Thyroid gland (tissue), 4 donors: Measurements from ENCODE around the gene TIMP4.

Source experiments
- CTCF ChIP-seq, 6 experiments: fragments of 200-600 bp in 3 of 6; fragments of 450-650 bp in 3 of 6; sonication (generic) in 3 of 6; IDR thresholded peaks; one replicate each; pipeline ENCODE4 v1.5.1; 2016 to 2019; ENCODE audit warnings: antibody characterized with exemption in 6 of 6, mild to moderate bottlenecking in 2 of 6, inconsistent platforms in 1 of 6, moderate library complexity in 1 of 6
- POLR2A ChIP-seq, 2 donors: fragments of 450-650 bp; IDR thresholded peaks; one replicate each; pipeline ENCODE4 v1.6.1; 2017; ENCODE audit warnings: antibody characterized with exemption in 2 of 2, mild to moderate bottlenecking in 2 of 2, moderate library complexity in 1 of 2

- peak in 1 of 6 experiments; percentile 34 for TF ChIP-seq CTCF (IDR thresholded peaks at IDR 0.05)
- no peak for TF ChIP-seq POLR2A (IDR thresholded peaks at IDR 0.05)
Measured at GRCh38 chr3:12180218-12180617, 21.5 kb upstream of the TIMP4 start.
